Activated naive CD4-positive, alpha-beta T cell (primary cell): ENCODE data around the gene SMAD3.

Experiments used
- DNase-seq, 4 experiments: peaks; one replicate each; lab custom pipeline; 2025; lab: John Stamatoyannopoulos, UW

Gene SMAD3

GRCh38 chr15:67242708-67243111 is 177.3 kb downstream of the SMAD3 start:
- DNase-seq = no peak
